ENCODE data around the gene FDXACB1. TPM values are rescaled to one million over a fixed set of nuclear protein-coding genes. Genes with fewer than 3 reads are reported as not detected.

FDXACB1 gene
- polyA plus RNA-seq, 1 experiment = 0.81 TPM

- no peak for TF ChIP-seq CTCF (IDR thresholded peaks at IDR 0.05; ENCODE audit: insufficient read depth, low read depth, low read length)
- DNase-seq (ENCODE audit: low read depth) = no peak
- CTCF ChIA-PET = interaction anchor here (1.2 kb wide), 1 partner anchor 79 kb away, joined by 4 read pairs; no protein-coding TSS in a partner anchor
- H3K4me3 ChIP-seq (ENCODE audit: low read depth, low read length) = no peak overlapping the region
- POLR2A ChIA-PET = no interaction called here
- no peaks in the 10 kb centered on the region for H3K36me3 ChIP-seq (ENCODE audit: control insufficient read depth, insufficient read depth, low read length)
- no peaks in the 10 kb centered on the region for H3K27me3 ChIP-seq (ENCODE audit: control insufficient read depth, insufficient read depth, low read length)
Observed at GRCh38 chr11:111917788-111918187, 38.8 kb upstream of the FDXACB1 start.

- Histone ChIP-seq H3K36me3 (ENCODE audit: control insufficient read depth, insufficient read depth, low read length) (no peaks in the 10 kb centered on the region), H3K4me3 (ENCODE audit: low read depth, low read length) (no peak overlapping the region), H3K27me3 (ENCODE audit: control insufficient read depth, insufficient read depth, low read length) (no peaks in the 10 kb centered on the region)
- POLR2A ChIA-PET = no interaction called here
- CTCF ChIA-PET = interaction anchor here (1.2 kb wide), 1 partner anchor 80 kb away, joined by 4 read pairs; no protein-coding TSS in a partner anchor
- DNase-seq (ENCODE audit: low read depth) = no peak
- no peak for TF ChIP-seq CTCF (IDR thresholded peaks at IDR 0.05; ENCODE audit: insufficient read depth, low read depth, low read length)
Observed at GRCh38 chr11:111917312-111917711, 38.3 kb upstream of the FDXACB1 start.

- Histone ChIP-seq H3K36me3 (ENCODE audit: control insufficient read depth, insufficient read depth, low read length) (no peaks in the 10 kb centered on the region), H3K27me3 (ENCODE audit: control insufficient read depth, insufficient read depth, low read length) (no peaks in the 10 kb centered on the region), H3K4me3 (ENCODE audit: low read depth, low read length) (no peak overlapping the region)
- TF ChIP-seq CTCF (IDR thresholded peaks at IDR 0.05; ENCODE audit: insufficient read depth, low read depth, low read length) = no peak
- ChIA-PET CTCF (no interaction called here), POLR2A (no interaction called here)
- DNase-seq (ENCODE audit: low read depth) = no peak
Observed at GRCh38 chr11:111916768-111917167, 37.8 kb upstream of the FDXACB1 start.

GRCh38 chr11:111913997-111914396, 35.0 kb upstream of the FDXACB1 start:
- Histone ChIP-seq H3K27me3 (ENCODE audit: control insufficient read depth, insufficient read depth, low read length) (no peaks in the 10 kb centered on the region), H3K36me3 (ENCODE audit: control insufficient read depth, insufficient read depth, low read length) (peaks cover 1% of the 10 kb centered on the region; the same call in 1 of the 2 replicates), H3K4me3 (ENCODE audit: low read depth, low read length) (peak overlapping the region; percentile 46)
- peak; percentile 53 for DNase-seq (ENCODE audit: low read depth)
- no peak for TF ChIP-seq CTCF (IDR thresholded peaks at IDR 0.05; ENCODE audit: insufficient read depth, low read depth, low read length)
- POLR2A ChIA-PET = interaction anchor here (1.2 kb wide), 1 partner anchor 13 kb away, joined by 4 read pairs; no protein-coding TSS in a partner anchor
- CTCF ChIA-PET = interaction anchor here (0.5 to 1.4 kb wide), 7 partner anchors 10 to 68 kb away, joined by 3 to 7 read pairs (median 3); no protein-coding TSS in a partner anchor

GRCh38 chr11:111913031-111913861, 34.3 kb upstream of the FDXACB1 start:
- ChIA-PET POLR2A (interaction anchor here (0.6 to 0.7 kb wide), 3 partner anchors 13 to 172 kb away, joined by 3 to 4 read pairs (median 3); no protein-coding TSS in a partner anchor), CTCF (interaction anchor here (0.7 to 1.2 kb wide), 4 partner anchors 11 to 56 kb away, joined by 3 to 7 read pairs (median 4); no protein-coding TSS in a partner anchor)
- no peak for TF ChIP-seq CTCF (IDR thresholded peaks at IDR 0.05; ENCODE audit: insufficient read depth, low read depth, low read length)
- Histone ChIP-seq H3K27me3 (ENCODE audit: control insufficient read depth, insufficient read depth, low read length) (no peaks in the 10 kb centered on the region), H3K4me3 (ENCODE audit: low read depth, low read length) (peak overlapping the region; percentile 46), H3K36me3 (ENCODE audit: control insufficient read depth, insufficient read depth, low read length) (peaks cover 1% of the 10 kb centered on the region; the same call in 1 of the 2 replicates)
- no peak for DNase-seq (ENCODE audit: low read depth)
